Measurements from ENCODE around the gene LGR5. TPM values are rescaled to one million over a fixed set of nuclear protein-coding genes. Genes with fewer than 3 reads are reported as not detected.

The LGR5 gene
- total and polyA plus RNA-seq, 2 of the 13 experiments (the other 11 are each of a cell fraction or from before 2014, with no cell fraction given): 37.0 to 121 TPM

DNA sequence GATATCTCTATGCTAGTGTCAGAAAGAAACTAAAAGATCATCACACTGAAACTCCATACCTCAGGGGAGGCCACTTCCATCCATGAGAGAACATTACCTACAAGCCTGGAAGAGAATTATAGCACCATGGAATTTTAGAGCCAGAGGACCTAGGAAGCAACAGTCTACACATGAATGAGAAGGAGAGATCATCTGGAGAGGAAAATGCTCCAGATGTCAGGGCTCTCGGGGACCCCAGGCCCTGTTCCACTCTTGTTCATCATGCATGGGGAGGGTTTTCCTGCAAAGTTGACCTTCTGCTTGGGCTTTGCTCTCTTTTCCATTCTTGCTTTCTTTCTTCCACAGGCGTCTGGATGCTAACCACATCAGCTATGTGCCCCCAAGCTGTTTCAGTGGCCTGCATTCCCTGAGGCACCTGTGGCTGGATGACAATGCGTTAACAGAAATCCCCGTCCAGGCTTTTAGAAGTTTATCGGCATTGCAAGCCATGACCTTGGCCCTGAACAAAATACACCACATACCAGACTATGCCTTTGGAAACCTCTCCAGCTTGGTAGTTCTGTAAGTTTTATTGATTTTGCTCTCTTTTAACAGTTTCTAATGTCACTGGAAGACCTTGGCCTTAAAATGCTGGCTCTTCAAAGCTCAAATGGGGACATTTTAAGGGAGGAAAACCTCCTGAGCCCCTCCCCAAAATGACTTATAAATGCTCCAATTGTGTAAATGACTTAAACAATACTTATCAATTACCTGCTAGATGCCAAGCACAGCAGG is 113.3 kb downstream of the LGR5 start (continued):
- TF ChIP-seq NFE2L2 (IDR thresholded peaks at IDR 0.05; ENCODE audit: low read length) (peak; percentile 40; the same call in 1 of the 2 replicates), ONECUT2 (CRISPR knock-in tag; IDR thresholded peaks at IDR 0.05) (peak; percentile 99), HOXD1 (CRISPR knock-in tag; IDR thresholded peaks at IDR 0.05) (no peak), ZMYM4 (CRISPR knock-in tag; IDR thresholded peaks at IDR 0.05) (peak; percentile 86), GPN1 (CRISPR knock-in tag; IDR thresholded peaks at IDR 0.05; ENCODE audit: borderline replicate concordance) (no peak), SMAD1 (CRISPR knock-in tag; IDR thresholded peaks at IDR 0.05; ENCODE audit: borderline replicate concordance, low read depth) (no peak), MEIS2 (CRISPR knock-in tag; IDR thresholded peaks at IDR 0.05) (peak; percentile 58; the same call in 1 of the 2 replicates), ZBTB3 (CRISPR knock-in tag; IDR thresholded peaks at IDR 0.05; ENCODE audit: borderline replicate concordance, low read depth) (peak; percentile 95), ZNF468 (CRISPR knock-in tag; IDR thresholded peaks at IDR 0.05) (no peak), ARNTL (CRISPR knock-in tag; IDR thresholded peaks at IDR 0.05) (no peak), FOSL1 (CRISPR knock-in tag; IDR thresholded peaks at IDR 0.05; ENCODE audit: borderline replicate concordance) (peak; percentile 15; the same call in 1 of the 2 replicates), IRF2 (CRISPR knock-in tag; IDR thresholded peaks at IDR 0.05) (peak; percentile 61), SCMH1 (CRISPR knock-in tag; IDR thresholded peaks at IDR 0.05; ENCODE audit: borderline replicate concordance) (no peak), ZMYM2 (CRISPR knock-in tag; IDR thresholded peaks at IDR 0.05) (no peak), ZNF264 (CRISPR knock-in tag; IDR thresholded peaks at IDR 0.05) (peak; percentile 37; the same call in 1 of the 2 replicates), TARDBP (CRISPR knock-in tag; IDR thresholded peaks at IDR 0.05) (peak; percentile 88), MYC (CRISPR knock-in tag; IDR thresholded peaks at IDR 0.05; ENCODE audit: borderline replicate concordance) (no peak), TEAD3 (CRISPR knock-in tag; optimal IDR thresholded peaks at IDR 0.05; ENCODE audit: borderline replicate concordance) (peak; percentile 97), ZNF292 (CRISPR knock-in tag; IDR thresholded peaks at IDR 0.05; ENCODE audit: borderline replicate concordance, low read depth) (peak; percentile 39; the same call in 1 of the 2 replicates)
- TF ChIP-seq, protein P1, sequence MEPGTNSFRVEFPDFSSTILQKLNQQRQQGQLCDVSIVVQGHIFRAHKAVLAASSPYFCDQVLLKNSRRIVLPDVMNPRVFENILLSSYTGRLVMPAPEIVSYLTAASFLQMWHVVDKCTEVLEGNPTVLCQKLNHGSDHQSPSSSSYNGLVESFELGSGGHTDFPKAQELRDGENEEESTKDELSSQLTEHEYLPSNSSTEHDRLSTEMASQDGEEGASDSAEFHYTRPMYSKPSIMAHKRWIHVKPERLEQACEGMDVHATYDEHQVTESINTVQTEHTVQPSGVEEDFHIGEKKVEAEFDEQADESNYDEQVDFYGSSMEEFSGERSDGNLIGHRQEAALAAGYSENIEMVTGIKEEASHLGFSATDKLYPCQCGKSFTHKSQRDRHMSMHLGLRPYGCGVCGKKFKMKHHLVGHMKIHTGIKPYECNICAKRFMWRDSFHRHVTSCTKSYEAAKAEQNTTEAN (CRISPR knock-in tag; conservative IDR thresholded peaks at IDR 0.05): peak; percentile 92
- TF ChIP-seq, protein P2, sequence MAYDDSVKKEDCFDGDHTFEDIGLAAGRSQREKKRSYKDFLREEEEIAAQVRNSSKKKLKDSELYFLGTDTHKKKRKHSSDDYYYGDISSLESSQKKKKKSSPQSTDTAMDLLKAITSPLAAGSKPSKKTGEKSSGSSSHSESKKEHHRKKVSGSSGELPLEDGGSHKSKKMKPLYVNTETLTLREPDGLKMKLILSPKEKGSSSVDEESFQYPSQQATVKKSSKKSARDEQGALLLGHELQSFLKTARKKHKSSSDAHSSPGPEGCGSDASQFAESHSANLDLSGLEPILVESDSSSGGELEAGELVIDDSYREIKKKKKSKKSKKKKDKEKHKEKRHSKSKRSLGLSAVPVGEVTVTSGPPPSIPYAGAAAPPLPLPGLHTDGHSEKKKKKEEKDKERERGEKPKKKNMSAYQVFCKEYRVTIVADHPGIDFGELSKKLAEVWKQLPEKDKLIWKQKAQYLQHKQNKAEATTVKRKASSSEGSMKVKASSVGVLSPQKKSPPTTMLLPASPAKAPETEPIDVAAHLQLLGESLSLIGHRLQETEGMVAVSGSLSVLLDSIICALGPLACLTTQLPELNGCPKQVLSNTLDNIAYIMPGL (CRISPR knock-in tag; IDR thresholded peaks at IDR 0.05; ENCODE audit: borderline replicate concordance in 1 of 2, low read depth in 1 of 2): no peak; a peak in 1 of 4 replicates
- TF ChIP-seq, protein P3, sequence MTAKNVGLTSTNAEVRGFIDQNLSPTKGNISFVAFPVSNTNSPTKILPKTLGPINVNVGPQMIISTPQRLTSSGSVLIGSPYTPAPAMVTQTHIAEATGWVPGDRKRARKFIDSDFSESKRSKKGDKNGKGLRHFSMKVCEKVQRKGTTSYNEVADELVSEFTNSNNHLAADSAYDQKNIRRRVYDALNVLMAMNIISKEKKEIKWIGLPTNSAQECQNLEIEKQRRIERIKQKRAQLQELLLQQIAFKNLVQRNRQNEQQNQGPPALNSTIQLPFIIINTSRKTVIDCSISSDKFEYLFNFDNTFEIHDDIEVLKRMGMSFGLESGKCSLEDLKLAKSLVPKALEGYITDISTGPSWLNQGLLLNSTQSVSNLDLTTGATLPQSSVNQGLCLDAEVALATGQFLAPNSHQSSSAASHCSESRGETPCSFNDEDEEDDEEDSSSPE (CRISPR knock-in tag; IDR thresholded peaks at IDR 0.05): no peak
- TF ChIP-seq, protein P4, sequence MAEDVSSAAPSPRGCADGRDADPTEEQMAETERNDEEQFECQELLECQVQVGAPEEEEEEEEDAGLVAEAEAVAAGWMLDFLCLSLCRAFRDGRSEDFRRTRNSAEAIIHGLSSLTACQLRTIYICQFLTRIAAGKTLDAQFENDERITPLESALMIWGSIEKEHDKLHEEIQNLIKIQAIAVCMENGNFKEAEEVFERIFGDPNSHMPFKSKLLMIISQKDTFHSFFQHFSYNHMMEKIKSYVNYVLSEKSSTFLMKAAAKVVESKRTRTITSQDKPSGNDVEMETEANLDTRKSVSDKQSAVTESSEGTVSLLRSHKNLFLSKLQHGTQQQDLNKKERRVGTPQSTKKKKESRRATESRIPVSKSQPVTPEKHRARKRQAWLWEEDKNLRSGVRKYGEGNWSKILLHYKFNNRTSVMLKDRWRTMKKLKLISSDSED (CRISPR knock-in tag; IDR thresholded peaks at IDR 0.05): no peak
